ENCODE data around the gene ZNF385C.

DNA sequence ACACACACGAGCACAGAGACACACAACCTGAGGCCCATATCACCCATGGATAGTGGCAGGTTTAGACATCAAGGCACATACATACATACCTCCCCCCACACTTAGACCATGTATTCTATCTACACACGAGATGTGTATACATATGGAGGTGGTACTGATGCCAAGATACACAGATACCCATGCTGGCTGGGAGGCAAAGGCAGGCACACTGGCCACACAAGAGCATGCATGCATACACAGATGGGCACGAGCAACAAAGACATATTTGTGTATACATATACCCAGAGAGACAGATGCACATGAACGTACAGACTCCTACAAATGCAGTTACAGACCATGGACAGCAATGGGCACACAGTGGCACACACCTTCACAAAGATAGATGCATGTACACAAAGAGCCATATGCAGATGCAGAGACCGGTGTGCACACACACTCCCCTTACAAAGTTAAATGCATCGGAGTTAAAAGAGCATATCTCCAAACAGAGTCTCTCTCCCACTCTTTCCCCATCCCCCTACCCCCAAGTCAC is 45.9 kb downstream of the ZNF385C start:
- TF ChIP-seq SP1 (IDR thresholded peaks at IDR 0.05; ENCODE audit: low read depth): no peak
- TF ChIP-seq ZNF274 (IDR thresholded peaks at IDR 0.05; ENCODE audit: low read depth, low read length): no peak
- TF ChIP-seq, protein P1, sequence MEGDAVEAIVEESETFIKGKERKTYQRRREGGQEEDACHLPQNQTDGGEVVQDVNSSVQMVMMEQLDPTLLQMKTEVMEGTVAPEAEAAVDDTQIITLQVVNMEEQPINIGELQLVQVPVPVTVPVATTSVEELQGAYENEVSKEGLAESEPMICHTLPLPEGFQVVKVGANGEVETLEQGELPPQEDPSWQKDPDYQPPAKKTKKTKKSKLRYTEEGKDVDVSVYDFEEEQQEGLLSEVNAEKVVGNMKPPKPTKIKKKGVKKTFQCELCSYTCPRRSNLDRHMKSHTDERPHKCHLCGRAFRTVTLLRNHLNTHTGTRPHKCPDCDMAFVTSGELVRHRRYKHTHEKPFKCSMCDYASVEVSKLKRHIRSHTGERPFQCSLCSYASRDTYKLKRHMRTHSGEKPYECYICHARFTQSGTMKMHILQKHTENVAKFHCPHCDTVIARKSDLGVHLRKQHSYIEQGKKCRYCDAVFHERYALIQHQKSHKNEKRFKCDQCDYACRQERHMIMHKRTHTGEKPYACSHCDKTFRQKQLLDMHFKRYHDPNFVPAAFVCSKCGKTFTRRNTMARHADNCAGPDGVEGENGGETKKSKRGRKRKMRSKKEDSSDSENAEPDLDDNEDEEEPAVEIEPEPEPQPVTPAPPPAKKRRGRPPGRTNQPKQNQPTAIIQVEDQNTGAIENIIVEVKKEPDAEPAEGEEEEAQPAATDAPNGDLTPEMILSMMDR (IDR thresholded peaks at IDR 0.05 in 2 of 3, conservative IDR thresholded peaks at IDR 0.05 in 1 of 3; ENCODE audit: borderline replicate concordance in 1 of 3, insufficient read depth in 1 of 3, low read depth in 2 of 3, low read length in 2 of 3): no peak
- TF ChIP-seq EZH2phosphoT487 (IDR thresholded peaks at IDR 0.05; ENCODE audit: borderline replicate concordance): no peak
- TF ChIP-seq, protein P2, sequence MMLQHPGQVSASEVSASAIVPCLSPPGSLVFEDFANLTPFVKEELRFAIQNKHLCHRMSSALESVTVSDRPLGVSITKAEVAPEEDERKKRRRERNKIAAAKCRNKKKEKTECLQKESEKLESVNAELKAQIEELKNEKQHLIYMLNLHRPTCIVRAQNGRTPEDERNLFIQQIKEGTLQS (IDR thresholded peaks at IDR 0.05): no peak
- no peak for TF ChIP-seq ZFX (IDR thresholded peaks at IDR 0.05)
- TF ChIP-seq, protein P3, sequence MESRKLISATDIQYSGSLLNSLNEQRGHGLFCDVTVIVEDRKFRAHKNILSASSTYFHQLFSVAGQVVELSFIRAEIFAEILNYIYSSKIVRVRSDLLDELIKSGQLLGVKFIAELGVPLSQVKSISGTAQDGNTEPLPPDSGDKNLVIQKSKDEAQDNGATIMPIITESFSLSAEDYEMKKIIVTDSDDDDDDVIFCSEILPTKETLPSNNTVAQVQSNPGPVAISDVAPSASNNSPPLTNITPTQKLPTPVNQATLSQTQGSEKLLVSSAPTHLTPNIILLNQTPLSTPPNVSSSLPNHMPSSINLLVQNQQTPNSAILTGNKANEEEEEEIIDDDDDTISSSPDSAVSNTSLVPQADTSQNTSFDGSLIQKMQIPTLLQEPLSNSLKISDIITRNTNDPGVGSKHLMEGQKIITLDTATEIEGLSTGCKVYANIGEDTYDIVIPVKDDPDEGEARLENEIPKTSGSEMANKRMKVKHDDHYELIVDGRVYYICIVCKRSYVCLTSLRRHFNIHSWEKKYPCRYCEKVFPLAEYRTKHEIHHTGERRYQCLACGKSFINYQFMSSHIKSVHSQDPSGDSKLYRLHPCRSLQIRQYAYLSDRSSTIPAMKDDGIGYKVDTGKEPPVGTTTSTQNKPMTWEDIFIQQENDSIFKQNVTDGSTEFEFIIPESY (IDR thresholded peaks at IDR 0.05; ENCODE audit: extremely low read depth, insufficient replicate concordance, low read length): no peak
- no peak for TF ChIP-seq YY1 (IDR thresholded peaks at IDR 0.05; ENCODE audit: extremely low read depth, insufficient replicate concordance, low read depth, low read length)
- TF ChIP-seq POLR2A (IDR thresholded peaks at IDR 0.05; ENCODE audit: borderline replicate concordance, extremely low read depth, insufficient read depth, insufficient read length): no peak
- no peak for TF ChIP-seq EGR1 (IDR thresholded peaks at IDR 0.05; ENCODE audit: low read depth)
- TF ChIP-seq, protein P4, sequence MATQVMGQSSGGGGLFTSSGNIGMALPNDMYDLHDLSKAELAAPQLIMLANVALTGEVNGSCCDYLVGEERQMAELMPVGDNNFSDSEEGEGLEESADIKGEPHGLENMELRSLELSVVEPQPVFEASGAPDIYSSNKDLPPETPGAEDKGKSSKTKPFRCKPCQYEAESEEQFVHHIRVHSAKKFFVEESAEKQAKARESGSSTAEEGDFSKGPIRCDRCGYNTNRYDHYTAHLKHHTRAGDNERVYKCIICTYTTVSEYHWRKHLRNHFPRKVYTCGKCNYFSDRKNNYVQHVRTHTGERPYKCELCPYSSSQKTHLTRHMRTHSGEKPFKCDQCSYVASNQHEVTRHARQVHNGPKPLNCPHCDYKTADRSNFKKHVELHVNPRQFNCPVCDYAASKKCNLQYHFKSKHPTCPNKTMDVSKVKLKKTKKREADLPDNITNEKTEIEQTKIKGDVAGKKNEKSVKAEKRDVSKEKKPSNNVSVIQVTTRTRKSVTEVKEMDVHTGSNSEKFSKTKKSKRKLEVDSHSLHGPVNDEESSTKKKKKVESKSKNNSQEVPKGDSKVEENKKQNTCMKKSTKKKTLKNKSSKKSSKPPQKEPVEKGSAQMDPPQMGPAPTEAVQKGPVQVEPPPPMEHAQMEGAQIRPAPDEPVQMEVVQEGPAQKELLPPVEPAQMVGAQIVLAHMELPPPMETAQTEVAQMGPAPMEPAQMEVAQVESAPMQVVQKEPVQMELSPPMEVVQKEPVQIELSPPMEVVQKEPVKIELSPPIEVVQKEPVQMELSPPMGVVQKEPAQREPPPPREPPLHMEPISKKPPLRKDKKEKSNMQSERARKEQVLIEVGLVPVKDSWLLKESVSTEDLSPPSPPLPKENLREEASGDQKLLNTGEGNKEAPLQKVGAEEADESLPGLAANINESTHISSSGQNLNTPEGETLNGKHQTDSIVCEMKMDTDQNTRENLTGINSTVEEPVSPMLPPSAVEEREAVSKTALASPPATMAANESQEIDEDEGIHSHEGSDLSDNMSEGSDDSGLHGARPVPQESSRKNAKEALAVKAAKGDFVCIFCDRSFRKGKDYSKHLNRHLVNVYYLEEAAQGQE (IDR thresholded peaks at IDR 0.05; ENCODE audit: low read depth): no peak
- no peak for TF ChIP-seq POLR2AphosphoS5 (IDR thresholded peaks at IDR 0.05; ENCODE audit: low read depth, low read length)
- no peak for TF ChIP-seq SIN3A (IDR thresholded peaks at IDR 0.05; ENCODE audit: low read depth)
